Islet of Langerhans (tissue), 1 donor: ENCODE measurements around the gene IPPK.

Experiments used
- FAIRE-seq: peaks from one replicate; lab custom pipeline; 2011; peaks lifted over from hg19 to GRCh38; lab: Jason Lieb, UNC

Gene IPPK

DNA sequence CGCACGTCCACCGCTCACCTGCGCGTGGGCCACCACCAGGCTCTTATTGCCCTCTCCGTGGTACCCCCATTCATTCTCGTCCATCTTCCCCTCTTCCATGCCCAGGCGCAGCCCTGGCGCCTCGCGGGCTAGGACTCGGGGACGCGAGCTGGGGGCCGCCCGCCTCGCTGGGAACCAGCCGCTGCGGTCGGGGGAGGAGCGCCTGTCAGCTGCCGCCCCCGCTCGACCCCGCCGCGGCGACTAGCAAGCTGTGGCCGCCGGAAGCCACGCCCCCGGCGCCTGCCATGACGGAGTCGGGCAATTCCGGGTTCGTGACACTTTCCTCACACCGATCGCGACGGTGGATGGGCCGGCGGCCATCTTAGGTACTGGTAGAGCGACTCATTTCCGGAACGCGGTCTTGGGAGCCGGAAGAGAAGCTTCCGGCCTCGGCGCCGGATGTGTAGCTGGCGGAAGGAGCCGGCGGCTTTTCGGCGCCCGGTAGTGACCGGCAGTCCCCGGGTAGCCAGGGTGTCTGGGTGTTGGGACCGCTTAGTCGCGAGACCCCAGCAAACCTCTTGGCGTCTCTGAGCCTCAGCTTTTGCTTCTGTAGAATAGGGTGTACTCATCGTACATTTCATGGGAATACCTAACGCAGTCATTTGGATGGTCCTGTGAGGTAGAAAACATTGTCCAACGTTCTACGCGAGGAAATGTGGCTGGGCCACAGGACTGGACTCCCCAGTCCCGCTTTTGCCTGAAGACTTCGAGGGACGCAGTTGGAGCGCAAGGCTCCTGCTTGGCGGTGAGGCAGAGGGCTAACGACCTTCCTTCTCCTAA, at the start of gene IPPK:
Gene IPPK, minus strand, starts transcription at position 242 of the 819 bp plus-strand sequence. Its CDS starts 143 bp downstream, at position 99.
- FAIRE-seq: no peak

DNA sequence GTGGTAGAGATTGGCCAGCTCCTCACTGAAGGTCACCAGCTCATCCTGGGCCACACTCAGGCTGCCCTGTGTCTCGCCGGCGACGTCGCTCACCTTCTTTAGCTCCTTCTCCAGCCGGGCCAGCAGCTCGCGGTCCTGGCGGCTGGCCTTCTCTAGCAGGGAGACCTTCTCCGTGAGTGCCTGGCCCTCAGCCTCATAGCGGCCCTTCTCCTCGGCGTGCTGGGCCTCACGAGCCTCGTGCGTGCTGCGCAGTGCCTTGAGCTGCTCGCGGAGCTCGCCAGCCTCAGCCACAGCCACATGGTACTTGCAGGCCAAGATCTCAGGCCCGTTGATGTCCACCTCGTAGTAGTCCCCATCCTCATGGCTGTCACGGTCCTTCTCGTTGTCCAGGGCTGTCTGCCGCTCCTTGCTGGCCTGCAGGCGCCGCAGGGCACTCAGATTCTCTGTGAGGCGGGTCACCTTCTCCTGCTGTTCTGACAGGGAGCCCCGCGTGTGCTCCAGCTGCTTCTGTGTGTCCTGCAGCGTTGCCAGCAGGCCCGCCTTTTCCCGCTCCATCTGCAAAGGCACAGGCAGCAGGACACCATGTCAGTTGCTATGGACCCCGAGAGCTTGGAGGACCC, 49.2 kb upstream of the IPPK start:
- no peak for FAIRE-seq

DNA sequence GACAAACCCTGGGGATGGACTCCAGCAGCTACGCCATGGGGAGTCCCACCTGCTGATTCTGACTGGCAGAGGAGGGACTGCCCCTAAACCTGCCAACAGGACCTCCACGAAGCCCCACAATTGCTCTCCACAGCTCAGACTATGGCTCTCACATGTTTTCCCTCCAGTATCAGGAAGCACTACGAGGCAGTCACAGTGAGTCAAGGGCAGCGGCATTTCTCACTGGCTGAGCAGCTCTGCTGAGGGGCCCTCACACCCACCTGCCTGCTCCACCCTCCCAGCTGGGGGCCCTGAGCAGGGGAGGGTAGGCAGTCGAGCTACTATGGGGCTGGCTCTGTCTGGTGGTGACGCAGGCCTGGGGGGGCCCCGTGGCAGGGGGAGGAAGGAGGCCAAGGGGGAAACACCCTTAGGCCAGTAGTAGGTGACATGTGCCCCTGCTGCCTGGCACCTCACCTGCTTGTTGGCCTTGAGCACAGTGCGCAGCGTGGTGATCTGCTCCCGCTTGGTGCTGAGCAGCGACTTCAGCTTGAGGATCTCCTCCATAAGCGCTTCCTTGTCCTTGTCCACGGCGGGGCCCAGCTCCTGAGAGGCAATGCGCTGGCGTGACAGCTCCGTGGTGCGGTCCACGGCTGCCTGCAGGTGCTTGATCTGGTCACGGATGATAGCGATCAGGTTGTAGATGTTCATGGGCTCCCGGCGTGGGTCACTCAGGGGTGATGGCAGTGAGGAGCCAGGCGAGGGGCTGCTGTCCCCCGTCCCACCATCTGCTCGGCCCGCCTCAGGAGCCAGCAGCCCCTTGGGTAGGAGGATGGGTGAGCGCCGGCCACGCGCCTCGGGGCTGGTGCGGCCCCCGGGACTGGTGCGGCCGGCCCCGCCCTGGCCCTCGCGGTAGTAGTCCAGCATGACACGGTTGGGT, 48.4 kb upstream of the IPPK start:
- FAIRE-seq: no peak

- no peak for FAIRE-seq
Measured at GRCh38 chr9:92717201-92718085, 47.5 kb upstream of the IPPK start.

DNA sequence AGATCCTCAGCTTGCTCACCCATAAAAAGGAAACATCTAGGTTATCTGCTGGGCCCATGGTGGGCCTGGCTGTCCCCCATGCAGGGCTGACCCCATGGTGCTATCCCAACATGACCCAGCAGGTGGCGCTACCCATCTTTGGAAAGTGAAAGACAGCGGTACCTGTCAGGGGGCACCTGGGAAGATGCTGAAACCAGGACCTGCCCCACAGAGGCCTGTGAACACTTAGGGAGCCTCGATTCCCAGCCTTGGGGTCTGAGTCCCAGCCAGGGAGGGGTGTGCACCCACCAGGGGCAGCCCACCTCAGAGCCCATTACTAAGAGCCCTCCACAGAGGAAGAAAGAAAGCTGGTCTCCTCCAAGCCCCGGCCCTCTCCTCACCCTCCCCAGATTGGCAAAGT, 46.6 kb upstream of the IPPK start:
- no peak for FAIRE-seq

DNA sequence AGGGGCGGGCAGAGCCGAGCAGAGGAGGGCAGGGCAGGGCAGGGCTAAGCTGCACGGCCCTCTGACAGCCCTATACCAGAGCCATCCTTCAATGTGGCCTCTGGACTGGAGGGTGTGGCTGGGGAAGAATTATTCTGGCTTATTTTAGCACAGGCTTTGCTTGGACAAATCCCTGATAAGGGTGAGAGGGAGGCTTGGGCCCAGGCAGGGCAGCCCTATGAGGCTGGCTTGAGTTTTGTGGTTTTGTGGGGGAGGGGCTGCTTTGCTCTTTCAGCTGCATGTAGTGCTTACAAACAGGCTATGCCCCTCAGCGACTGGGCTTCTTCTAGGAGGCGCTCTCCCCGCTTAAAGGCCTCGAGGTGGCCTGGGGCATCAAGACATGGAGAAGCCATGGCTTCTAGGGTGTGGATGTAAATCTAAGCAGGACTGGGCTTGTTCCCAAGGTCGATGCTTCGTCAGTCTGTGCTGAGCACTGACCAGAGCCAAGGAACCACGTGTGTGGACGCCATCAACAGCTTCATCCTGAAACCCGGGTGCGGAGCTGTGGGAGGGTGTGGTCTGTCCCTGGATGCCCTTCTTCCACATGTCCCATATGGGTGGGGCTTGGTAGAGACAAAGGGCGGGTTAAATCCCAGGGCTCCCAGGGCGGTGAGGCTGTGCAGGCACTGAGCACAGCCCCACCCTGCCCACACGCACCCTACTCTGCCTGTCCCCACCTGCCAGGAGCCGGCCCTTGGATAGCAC, 45.7 kb upstream of the IPPK start:
- FAIRE-seq: no peak

GRCh38 chr9:92714787-92715487, 45.0 kb upstream of the IPPK start:
- no peak for FAIRE-seq

DNA sequence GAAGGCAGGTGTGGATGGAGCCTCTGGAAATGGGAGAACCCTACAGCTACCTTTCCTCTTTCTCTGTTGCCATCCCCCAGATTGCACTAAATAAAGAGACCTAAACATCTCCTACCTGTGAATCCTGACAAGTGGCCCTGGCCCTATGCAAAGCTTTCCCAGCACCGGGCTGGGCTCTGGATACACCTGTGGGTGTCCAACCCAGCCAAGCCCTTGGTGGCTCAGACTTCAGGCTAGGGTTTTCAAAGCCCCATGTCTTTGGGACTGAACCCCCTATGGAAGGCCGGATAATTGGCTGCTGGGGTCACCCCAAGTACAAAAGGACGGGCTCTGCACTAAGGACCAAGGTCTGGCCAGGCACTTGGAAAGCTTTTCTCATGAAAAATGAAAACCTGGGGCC, 44.1 kb upstream of the IPPK start:
- FAIRE-seq: no peak

- FAIRE-seq: no peak
Measured at GRCh38 chr9:92713528-92713927, 43.6 kb upstream of the IPPK start.

DNA sequence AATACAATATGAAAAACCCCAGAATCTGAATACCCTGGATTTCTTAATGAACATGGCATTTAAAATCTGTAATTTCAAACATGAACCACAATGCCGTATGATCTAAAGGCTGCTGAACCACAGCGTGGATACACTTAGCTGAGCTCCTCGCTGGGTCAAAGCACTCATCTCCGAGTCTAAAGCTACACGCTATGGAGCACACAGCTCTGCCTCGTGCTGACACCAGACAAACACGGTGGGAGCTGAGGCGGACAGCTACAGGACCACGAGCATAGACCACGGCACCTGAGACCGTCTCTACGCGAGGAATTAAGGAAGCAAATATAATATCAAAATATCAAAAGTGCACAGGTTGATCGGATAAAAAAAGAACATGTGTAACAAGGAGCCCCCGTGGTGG, 42.8 kb upstream of the IPPK start:
- no peak for FAIRE-seq

DNA sequence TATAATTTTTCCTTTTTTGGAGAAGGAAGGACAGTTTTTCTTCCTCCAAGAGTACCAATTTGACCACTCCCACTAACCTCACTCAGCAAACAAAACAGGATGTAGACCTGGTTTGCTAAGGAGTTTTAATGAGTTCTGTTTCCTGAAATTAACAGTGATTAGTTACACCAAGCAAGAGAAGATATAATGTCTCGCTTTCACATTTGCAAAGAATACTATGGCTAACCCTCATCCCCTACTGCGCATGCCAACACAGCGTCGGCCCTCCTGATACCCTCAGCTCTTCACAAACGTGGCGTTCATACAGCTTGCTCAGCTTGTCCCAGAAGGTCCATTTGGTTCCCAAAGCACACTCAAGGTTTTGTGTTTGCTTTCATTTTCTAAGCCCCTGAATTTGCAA, 41.9 kb upstream of the IPPK start:
- no peak for FAIRE-seq

- FAIRE-seq: no peak
Measured at GRCh38 chr9:92711146-92711545, 41.2 kb upstream of the IPPK start.

DNA sequence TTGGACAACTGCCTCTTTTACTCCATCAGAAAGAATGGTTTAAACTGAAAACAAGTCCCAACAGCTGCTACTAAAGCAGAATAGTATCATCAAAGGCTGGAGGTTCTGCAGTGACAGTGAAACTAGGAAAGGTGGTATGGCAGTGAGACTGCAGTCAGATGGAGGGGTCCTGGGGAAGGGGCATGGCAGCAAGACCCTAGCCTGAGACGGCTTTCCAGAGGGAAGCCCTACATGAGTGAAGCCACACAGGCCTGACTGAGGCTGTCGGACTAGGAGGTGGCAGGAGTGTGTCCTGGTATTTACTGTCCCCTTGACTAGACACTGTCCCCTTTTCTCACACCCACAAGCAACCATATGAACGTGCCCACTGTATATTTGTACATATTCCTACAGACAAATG, 40.4 kb upstream of the IPPK start:
- FAIRE-seq: no peak

DNA sequence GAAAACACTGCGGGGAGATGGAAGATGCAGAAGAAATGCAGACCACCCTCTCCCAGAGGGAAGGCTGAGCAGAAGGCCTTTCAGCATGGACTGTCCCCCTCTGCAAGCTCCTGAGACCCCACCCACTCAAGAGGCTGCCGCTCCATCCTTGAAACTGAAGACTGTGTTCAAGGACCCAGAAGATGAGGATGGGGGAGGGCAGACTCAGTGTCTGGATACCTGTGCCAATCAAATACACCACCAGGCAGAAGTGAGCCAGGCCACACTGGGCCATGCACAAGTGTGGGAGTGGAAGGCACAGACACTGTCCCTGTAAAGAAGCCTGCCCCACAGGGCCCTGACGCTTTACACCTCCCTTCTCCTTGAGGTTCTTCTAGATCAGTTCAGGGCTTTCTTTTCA, 40.0 kb upstream of the IPPK start:
- no peak for FAIRE-seq

DNA sequence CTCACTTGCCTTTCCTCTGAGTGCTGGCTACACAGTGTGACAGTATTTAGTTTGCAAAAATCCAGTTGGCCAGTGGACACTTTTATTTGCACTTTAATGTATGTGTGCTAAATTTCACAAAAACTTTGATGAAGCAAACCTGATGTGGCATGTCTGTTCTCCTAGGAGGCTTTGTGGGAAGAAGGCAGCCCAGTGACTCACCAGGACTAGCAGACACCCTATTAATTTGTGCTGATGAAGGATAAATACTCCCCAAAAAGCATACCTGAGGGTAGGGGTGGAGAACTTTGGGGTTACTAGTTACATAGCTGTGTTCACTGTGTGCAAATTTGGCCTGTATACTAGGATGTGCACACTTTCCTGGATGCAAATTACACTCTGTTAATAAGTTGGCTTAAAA, 39.3 kb upstream of the IPPK start:
- FAIRE-seq: no peak

- no peak for FAIRE-seq
Measured at GRCh38 chr9:92707530-92707929, 37.6 kb upstream of the IPPK start.

DNA sequence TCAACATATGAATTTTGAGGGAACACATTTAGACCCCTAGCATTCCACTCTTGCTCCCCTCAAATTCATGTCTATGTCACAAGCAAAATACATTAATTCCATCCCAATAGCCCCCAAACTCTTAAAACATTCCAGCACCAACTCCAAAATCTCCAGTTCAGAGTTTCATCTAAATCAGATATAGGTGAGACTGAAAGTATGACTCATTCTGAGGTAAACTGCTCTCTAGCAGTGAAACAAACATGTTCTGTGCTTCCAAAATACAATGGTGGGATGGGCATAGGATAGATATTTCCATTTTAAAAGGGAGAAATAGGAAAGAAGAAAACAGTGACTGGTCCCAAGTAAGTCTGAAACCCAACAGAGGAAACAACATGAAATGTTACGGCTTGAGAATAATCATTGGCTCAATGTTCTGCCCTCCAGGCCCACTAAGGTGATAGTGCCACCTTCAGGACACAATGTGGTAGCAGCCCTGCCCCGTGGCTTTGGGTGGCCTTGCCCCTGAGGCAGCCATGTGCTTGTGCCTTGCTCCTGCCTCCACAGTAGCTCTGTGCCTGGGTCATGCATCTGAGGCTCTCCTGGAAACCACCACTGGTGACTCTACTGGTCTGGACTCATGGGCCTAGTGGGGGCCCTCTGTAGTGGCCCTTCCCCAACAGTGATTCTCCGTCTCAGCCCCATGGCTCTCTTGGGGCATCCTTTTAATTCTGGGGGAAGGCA, 36.4 kb upstream of the IPPK start:
- FAIRE-seq: no peak

DNA sequence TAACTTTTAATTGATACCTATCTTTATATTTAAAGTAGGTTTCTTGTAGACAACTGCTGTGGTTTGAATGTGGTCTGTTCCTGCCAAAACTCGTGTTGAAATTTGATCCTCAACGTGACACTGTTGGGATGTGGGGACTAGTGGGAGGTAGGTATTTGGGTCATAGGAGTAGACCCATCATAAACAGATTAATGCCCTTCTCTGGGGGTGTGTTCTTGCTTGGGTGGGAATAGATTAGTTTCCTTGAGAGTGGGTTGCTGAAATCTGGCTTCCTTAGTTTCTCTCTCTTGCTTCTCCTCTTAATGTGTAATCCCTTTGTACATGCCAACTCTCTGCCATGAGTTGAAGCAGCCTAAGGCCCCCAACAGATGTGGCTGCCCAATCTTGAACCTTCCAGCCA, 34.6 kb upstream of the IPPK start:
- no peak for FAIRE-seq

GRCh38 chr9:92696619-92697018, 26.7 kb upstream of the IPPK start:
- no peak for FAIRE-seq

DNA sequence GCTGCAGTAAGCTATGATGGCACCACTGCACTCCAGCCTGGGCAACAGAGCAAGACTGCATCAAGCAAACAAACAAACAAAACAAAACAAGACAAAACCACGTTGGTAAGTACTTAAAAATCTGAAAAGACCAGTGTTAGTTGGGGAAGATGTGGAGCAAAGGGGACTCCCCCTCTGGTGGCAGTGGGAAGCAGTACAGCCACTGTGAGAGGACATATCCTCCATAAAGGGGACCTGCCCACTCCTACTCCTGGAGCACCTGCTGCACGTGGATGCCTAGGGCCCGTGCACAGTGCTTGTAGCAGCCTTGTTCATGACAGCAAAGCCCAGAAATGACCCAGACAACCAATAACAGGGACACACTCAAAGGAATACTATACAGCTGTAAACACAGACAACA, 17.0 kb upstream of the IPPK start:
- FAIRE-seq: no peak
